Hepatic stellate cell (primary cell): ENCODE results near the gene TRIM26.
"Not testable (repeated sequence)": the region's sequence is repeated elsewhere in the genome, so short reads cannot be mapped to it uniquely, and the experiment has no call there.

Source experiments
- DNase-seq: peaks from one replicate; pipeline ENCODE4 v3.0.0; 2011; ENCODE audit warnings: low spot score

The TRIM26 gene

GRCh38 chr6:30212865-30213666, at the start of gene TRIM26:
TRIM26 (minus strand) TSS chr6:30213406; CDS start chr6:30199103, 14,303 bp downstream.
- DNase-seq = peak; percentile 99

- DNase-seq = no peak
These were observed 46.9 kb upstream of the TRIM26 start for GRCh38 chr6:30260036-30260504.

- peak; percentile 93 for DNase-seq
These were observed 46.2 kb upstream of the TRIM26 start for GRCh38 chr6:30259140-30260035.

GRCh38 chr6:30258204-30258603, 45.0 kb upstream of the TRIM26 start:
- no peak for DNase-seq

- not testable (repeated sequence) for DNase-seq
These were observed 39.2 kb upstream of the TRIM26 start for GRCh38 chr6:30252417-30252816.

GRCh38 chr6:30244560-30244959, 31.4 kb upstream of the TRIM26 start:
- no peak for DNase-seq

GRCh38 chr6:30238178-30238795, 25.1 kb upstream of the TRIM26 start:
- DNase-seq = peak; percentile 35

- no peak for DNase-seq
These were observed 21.1 kb upstream of the TRIM26 start for GRCh38 chr6:30234356-30234755.

GRCh38 chr6:30231067-30231466, 17.9 kb upstream of the TRIM26 start:
- no peak for DNase-seq

- DNase-seq = no peak
These were observed 14.7 kb upstream of the TRIM26 start for GRCh38 chr6:30227763-30228487.

GRCh38 chr6:30227242-30227722, 14.1 kb upstream of the TRIM26 start:
- no peak for DNase-seq

GRCh38 chr6:30223339-30223738, 10.1 kb upstream of the TRIM26 start:
- no peak for DNase-seq

GRCh38 chr6:30221956-30222355, 8.8 kb upstream of the TRIM26 start:
- not testable (repeated sequence) for DNase-seq

- not testable (repeated sequence) for DNase-seq
These were observed 8.2 kb upstream of the TRIM26 start for GRCh38 chr6:30221395-30221794.

- peak; percentile 56 for DNase-seq
These were observed 6.0 kb upstream of the TRIM26 start for GRCh38 chr6:30219244-30219643.

- DNase-seq = no peak
These were observed 2.9 kb upstream of the TRIM26 start for GRCh38 chr6:30216096-30216495.

- no peak for DNase-seq
These were observed 1.4 kb upstream of the TRIM26 start for GRCh38 chr6:30214657-30214982.

GRCh38 chr6:30213957-30214656, 901 bp upstream of the TRIM26 start:
- DNase-seq = peak; percentile 78

GRCh38 chr6:30213667-30213956, 406 bp upstream of the TRIM26 start:
- DNase-seq = no peak

GRCh38 chr6:30211899-30212298, 1.3 kb downstream of the TRIM26 start:
- no peak for DNase-seq

GRCh38 chr6:30211306-30211705, 1.9 kb downstream of the TRIM26 start:
- no peak for DNase-seq
